Measurements from ENCODE around the gene TBCA.

GRCh38 chr5:77774981-77775789, 954 bp downstream of the TBCA start:
- TF ChIP-seq, protein P1, sequence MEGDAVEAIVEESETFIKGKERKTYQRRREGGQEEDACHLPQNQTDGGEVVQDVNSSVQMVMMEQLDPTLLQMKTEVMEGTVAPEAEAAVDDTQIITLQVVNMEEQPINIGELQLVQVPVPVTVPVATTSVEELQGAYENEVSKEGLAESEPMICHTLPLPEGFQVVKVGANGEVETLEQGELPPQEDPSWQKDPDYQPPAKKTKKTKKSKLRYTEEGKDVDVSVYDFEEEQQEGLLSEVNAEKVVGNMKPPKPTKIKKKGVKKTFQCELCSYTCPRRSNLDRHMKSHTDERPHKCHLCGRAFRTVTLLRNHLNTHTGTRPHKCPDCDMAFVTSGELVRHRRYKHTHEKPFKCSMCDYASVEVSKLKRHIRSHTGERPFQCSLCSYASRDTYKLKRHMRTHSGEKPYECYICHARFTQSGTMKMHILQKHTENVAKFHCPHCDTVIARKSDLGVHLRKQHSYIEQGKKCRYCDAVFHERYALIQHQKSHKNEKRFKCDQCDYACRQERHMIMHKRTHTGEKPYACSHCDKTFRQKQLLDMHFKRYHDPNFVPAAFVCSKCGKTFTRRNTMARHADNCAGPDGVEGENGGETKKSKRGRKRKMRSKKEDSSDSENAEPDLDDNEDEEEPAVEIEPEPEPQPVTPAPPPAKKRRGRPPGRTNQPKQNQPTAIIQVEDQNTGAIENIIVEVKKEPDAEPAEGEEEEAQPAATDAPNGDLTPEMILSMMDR (IDR thresholded peaks at IDR 0.05 in 2 of 3, conservative IDR thresholded peaks at IDR 0.05 in 1 of 3; ENCODE audit: insufficient read depth in 2 of 3, low read depth in 1 of 3, low read length in 3 of 3) = no peak
- TF ChIP-seq ZNF263 (CRISPR knock-in tag; IDR thresholded peaks at IDR 0.05; ENCODE audit: borderline replicate concordance) (no peak), CREM (IDR thresholded peaks at IDR 0.05; ENCODE audit: low read depth) (no peak), NBN (IDR thresholded peaks at IDR 0.05; ENCODE audit: low read depth) (no peak), HMGXB4 (CRISPR knock-in tag; IDR thresholded peaks at IDR 0.05) (no peak), SIX5 (IDR thresholded peaks at IDR 0.05; ENCODE audit: borderline replicate concordance in 1 of 2, insufficient read depth in 1 of 2, low read depth in 1 of 2, low read length in 2 of 2) (no peak), BRCA1 (IDR thresholded peaks at IDR 0.05) (no peak), BRCA1 (CRISPR knock-in tag; IDR thresholded peaks at IDR 0.05) (no peak), POLR2AphosphoS5 (IDR thresholded peaks at IDR 0.05; ENCODE audit: control insufficient read depth, insufficient read depth, low read depth, low read length) (no peak), PHF21A (IDR thresholded peaks at IDR 0.05; ENCODE audit: borderline replicate concordance, low read depth) (no peak), POLR3G (IDR thresholded peaks at IDR 0.05; ENCODE audit: extremely low read depth, insufficient read length, insufficient replicate concordance) (no peak)
- TF ChIP-seq, protein P2, sequence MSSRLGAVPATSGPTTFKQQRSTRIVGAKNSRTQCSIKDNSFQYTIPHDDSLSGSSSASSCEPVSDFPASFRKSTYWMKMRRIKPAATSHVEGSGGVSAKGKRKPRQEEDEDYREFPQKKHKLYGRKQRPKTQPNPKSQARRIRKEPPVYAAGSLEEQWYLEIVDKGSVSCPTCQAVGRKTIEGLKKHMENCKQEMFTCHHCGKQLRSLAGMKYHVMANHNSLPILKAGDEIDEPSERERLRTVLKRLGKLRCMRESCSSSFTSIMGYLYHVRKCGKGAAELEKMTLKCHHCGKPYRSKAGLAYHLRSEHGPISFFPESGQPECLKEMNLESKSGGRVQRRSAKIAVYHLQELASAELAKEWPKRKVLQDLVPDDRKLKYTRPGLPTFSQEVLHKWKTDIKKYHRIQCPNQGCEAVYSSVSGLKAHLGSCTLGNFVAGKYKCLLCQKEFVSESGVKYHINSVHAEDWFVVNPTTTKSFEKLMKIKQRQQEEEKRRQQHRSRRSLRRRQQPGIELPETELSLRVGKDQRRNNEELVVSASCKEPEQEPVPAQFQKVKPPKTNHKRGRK (tag; IDR thresholded peaks at IDR 0.05) = no peak
